HL-60 (cell line): ENCODE results near the gene IFTAP.

Source experiments
- DNase-seq, 2 experiments: peaks; one replicate each; pipeline ENCODE4 v3.0.0-alpha.2; 2010 to 2020; ENCODE audit warnings: low read depth in 1 of 2, low spot score in 1 of 2
- H3K27ac ChIP-seq: fragments of 250-450 bp; sonication (Bioruptor Pico); replicated peaks from 2 replicates; pipeline ENCODE4 v1.5.1; 2020; ENCODE audit warnings: mild to moderate bottlenecking, moderate library complexity
- H3K27me3 ChIP-seq: fragments of 250-450 bp; sonication (Bioruptor Pico); 2 replicates; pipeline ENCODE4 v1.5.1; 2021; ENCODE audit warnings: mild to moderate bottlenecking, moderate library complexity; ENCODE audit not compliant: insufficient read depth, poor library complexity, severe bottlenecking
- H3K4me3 ChIP-seq: replicated peaks from 2 replicates; pipeline ENCODE4 v1.5.1; 2011; ENCODE audit warnings: mild to moderate bottlenecking, control low read depth, low read length; ENCODE audit not compliant: insufficient read depth
- GABPA ChIP-seq: IDR thresholded peaks from 2 replicates; pipeline ENCODE4 v1.6.1; 2012; ENCODE audit warnings: low read depth
- POLR2AphosphoS5 ChIP-seq: IDR thresholded peaks from 2 replicates; pipeline ENCODE4 v1.6.1; 2012; ENCODE audit warnings: low read depth
- REST ChIP-seq: IDR thresholded peaks from 2 replicates; pipeline ENCODE4 v1.6.1; 2012; ENCODE audit warnings: low read depth; ENCODE audit not compliant: insufficient replicate concordance
- SPI1 ChIP-seq: IDR thresholded peaks from 2 replicates; pipeline ENCODE4 v1.6.1; 2012; ENCODE audit warnings: low read depth, mild to moderate bottlenecking, borderline replicate concordance
- TF ChIP-seq, protein P1 (sequence below): IDR thresholded peaks from one replicate; pipeline ENCODE4 v1.5.1; 2011; ENCODE audit warnings: low read length, control low read depth, inconsistent platforms; ENCODE audit not compliant: insufficient read depth

IFTAP gene

DNA sequence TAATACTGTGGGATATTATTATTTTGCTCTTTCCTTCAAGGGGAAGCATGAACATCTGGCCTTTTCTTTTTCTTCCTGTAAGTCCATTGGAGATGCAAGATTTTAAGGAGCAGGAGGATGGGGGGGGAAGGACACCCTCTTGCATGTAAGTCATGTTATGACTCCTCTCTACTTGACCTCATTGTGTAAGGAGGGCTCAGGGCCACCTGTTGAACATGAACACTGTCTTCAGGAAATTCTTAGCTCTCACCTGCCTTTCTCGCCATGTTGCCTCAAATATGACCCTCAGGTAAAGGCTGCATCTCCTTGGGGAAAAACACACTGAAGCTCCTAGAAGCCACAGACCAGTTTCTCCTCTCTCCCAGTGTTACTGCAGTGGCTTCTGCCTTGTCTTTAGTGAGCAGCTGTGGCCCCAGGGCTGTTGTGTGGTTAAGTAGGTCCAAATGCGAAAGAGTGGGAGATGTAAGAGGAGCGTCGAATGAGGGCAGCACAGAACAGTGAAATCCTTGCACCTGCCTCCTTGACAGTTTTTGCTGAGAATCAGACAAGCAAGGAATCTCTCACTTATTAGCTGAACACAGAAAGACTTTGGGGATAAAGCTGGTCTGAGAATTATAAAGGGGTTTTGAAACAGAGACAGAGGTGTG lies 27.8 kb upstream of the IFTAP start:
- no peak overlapping the region for H3K27ac ChIP-seq
- no peak overlapping the region for H3K4me3 ChIP-seq
- peaks cover 9% of the 10 kb centered on the region for H3K27me3 ChIP-seq
- DNase-seq = no peak
- TF ChIP-seq SPI1 = no peak
- no peak for TF ChIP-seq POLR2AphosphoS5
- TF ChIP-seq, protein P1, sequence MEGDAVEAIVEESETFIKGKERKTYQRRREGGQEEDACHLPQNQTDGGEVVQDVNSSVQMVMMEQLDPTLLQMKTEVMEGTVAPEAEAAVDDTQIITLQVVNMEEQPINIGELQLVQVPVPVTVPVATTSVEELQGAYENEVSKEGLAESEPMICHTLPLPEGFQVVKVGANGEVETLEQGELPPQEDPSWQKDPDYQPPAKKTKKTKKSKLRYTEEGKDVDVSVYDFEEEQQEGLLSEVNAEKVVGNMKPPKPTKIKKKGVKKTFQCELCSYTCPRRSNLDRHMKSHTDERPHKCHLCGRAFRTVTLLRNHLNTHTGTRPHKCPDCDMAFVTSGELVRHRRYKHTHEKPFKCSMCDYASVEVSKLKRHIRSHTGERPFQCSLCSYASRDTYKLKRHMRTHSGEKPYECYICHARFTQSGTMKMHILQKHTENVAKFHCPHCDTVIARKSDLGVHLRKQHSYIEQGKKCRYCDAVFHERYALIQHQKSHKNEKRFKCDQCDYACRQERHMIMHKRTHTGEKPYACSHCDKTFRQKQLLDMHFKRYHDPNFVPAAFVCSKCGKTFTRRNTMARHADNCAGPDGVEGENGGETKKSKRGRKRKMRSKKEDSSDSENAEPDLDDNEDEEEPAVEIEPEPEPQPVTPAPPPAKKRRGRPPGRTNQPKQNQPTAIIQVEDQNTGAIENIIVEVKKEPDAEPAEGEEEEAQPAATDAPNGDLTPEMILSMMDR = no peak
- TF ChIP-seq GABPA = no peak
- TF ChIP-seq REST = no peak

DNA sequence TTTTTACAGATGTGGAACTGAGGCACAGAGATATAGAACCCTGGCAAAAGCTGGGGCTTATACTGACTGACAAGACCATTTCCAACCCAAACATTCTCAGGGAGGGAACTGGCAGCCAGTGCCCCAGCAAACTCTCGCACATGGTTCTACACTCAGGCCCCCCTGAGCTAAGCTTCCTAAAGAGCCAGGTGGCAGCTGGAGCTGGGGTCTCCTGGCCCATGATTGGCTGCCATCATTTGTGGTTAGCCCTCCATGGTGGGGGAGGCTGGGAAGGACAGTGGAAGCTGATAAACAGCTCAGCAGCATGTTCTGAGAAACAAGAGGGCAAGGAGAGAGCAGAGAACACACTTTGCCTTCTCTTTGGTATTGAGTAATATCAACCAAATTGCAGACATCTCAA lies 26.6 kb upstream of the IFTAP start, which contains the start of gene RAG1:
TSS of gene RAG1 (plus strand) at position 314 of the 400 bp plus-strand sequence. CDS start 5,298 bp downstream, outside the sequence.
- peaks cover 9% of the 10 kb centered on the region for H3K27me3 ChIP-seq
- no peak within 1 kb of the TSS for H3K27ac ChIP-seq
- no peak for DNase-seq
- H3K4me3 ChIP-seq = no peak within 1 kb of the TSS
- TF ChIP-seq REST = no peak
- no peak for TF ChIP-seq SPI1
- TF ChIP-seq POLR2AphosphoS5 = no peak
- TF ChIP-seq GABPA = no peak
- TF ChIP-seq, protein P1 = no peak

DNA sequence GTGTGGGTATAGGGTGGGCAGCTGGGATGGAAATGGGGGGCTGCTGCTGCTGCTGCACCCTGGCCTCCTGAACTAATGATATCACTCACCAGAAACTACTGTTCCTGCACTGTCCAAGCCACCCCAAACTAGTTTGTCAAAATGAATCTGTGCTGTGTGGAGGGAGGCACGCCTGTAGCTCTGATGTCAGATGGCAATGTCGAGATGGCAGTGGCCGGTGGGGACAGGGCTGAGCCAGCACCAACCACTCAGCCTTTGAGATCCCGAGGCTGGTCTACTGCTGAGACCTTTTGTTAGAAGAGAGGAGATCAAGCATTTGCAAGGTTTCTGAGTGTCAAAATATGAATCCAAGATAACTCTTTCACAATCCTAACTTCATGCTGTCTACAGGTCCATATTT lies 25.2 kb upstream of the IFTAP start:
- Histone ChIP-seq H3K27me3 (peaks cover 9% of the 10 kb centered on the region), H3K27ac (no peak overlapping the region), H3K4me3 (no peak overlapping the region)
- TF ChIP-seq SPI1 = no peak
- TF ChIP-seq, protein P1 = no peak
- no peak for TF ChIP-seq REST
- no peak for TF ChIP-seq POLR2AphosphoS5
- TF ChIP-seq GABPA = no peak
- DNase-seq = no peak
